Suprapubic skin (tissue), 4 donors: ENCODE data around the gene MRPL4. TPM values are rescaled to one million over a fixed set of nuclear protein-coding genes. Genes with fewer than 3 reads are reported as not detected.

Experiments
- DNase-seq, 2 donors: peaks; one replicate each; pipeline ENCODE4 v3.0.0-alpha.2; 2019; ENCODE audit warnings: low spot score in 2 of 2
- H3K27ac ChIP-seq: fragments of 200-600 bp; sonication (generic); one replicate; pipeline ENCODE4 v1.5.1; 2019
- H3K27me3 ChIP-seq: fragments of 200-600 bp; sonication (generic); one replicate; pipeline ENCODE4 v1.5.1; 2019
- H3K36me3 ChIP-seq: fragments of 200-600 bp; sonication (generic); one replicate; pipeline ENCODE4 v1.5.1; 2019
- H3K4me1 ChIP-seq: fragments of 200-600 bp; sonication (generic); one replicate; pipeline ENCODE4 v1.5.1; 2019
- H3K4me3 ChIP-seq: fragments of 200-600 bp; sonication (generic); one replicate; pipeline ENCODE4 v1.5.1; 2019; ENCODE audit warnings: mild to moderate bottlenecking
- H3K9me3 ChIP-seq: fragments of 200-600 bp; sonication (generic); one replicate; pipeline ENCODE4 v1.5.1; 2019
- EP300 ChIP-seq: sonication (generic); formaldehyde crosslinking; IDR thresholded peaks from one replicate; pipeline ENCODE4 v1.6.1; 2017; ENCODE audit warnings: antibody characterized with exemption
- POLR2A ChIP-seq, 2 donors: fragments of 450-650 bp; IDR thresholded peaks; one replicate each; pipeline ENCODE4 v1.6.1; 2017; ENCODE audit warnings: antibody characterized with exemption in 2 of 2, mild to moderate bottlenecking in 2 of 2, moderate library complexity in 2 of 2
- POLR2AphosphoS5 ChIP-seq, 3 donors: sonication (generic); formaldehyde crosslinking; IDR thresholded peaks; one replicate each; pipeline ENCODE4 v1.6.1; 2017; ENCODE audit warnings: antibody characterized with exemption in 3 of 3
- WGBS: methylation state at CpG from one replicate; pipeline ENCODE4 v1.1.5; 2018; 5-methylcytosine and 5-hydroxymethylcytosine counted together
- total RNA-seq, 4 donors: library from RNA; depleted of rRNA; stranded (reverse); fragments of >200 nt; gene quantifications; one replicate each; pipeline ENCODE4 v1.1.0, GENCODE V29; 2016
- TF ChIP-seq, protein P1 (sequence below), 2 donors: fragments of 200-600 bp in 1 of 2; fragments of 450-650 bp in 1 of 2; sonication (generic) in 1 of 2; IDR thresholded peaks; one replicate each; pipeline ENCODE4 v1.5.1; 2016 to 2019; ENCODE audit warnings: antibody characterized with exemption in 2 of 2, mild to moderate bottlenecking in 1 of 2, moderate library complexity in 1 of 2

MRPL4 gene
- total RNA-seq, 4 donors from 2014 or later, result 53.3 to 108 (median 77.3) TPM

DNA sequence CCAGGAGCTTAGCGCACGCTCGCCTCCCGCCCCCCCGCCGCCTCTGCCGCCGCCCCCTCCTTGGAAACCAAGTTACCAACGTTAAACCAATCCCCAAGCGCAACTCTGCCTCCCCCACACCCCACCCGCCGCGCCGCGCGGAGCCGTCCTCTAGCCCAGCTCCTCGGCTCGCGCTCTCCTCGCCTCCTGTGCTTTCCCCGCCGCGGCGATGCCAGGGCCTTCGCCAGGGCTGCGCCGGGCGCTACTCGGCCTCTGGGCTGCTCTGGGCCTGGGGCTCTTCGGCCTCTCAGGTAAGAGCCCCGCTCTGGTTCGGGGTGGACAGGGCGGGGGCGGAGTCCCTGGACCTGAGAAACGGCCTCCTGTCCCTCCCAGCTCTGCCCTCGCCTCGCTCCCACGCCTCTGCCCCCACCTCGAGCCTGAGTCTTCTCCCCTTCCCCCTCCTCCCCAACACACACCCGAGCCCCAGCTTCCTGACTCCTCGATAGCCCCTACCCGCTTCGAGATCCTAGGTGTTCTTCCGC, 37.9 kb downstream of the MRPL4 start, which contains the start of gene ICAM5:
Gene ICAM5 (plus strand): TSS at position 117 of the 521 bp plus-strand sequence. CDS start 92 bp downstream, at position 209.
- no peak for DNase-seq
- 1% methylated on average over 15 of the region's 45 CpGs for WGBS
- H3K36me3 ChIP-seq, result peaks cover 11% of the 10 kb centered on the region
- H3K9me3 ChIP-seq, result no peaks in the 10 kb centered on the region
- H3K4me3 ChIP-seq, result peak within 1 kb of the TSS; percentile 45
- H3K4me1 ChIP-seq, result peaks cover 71% of the 10 kb centered on the region
- TF ChIP-seq, protein P1, sequence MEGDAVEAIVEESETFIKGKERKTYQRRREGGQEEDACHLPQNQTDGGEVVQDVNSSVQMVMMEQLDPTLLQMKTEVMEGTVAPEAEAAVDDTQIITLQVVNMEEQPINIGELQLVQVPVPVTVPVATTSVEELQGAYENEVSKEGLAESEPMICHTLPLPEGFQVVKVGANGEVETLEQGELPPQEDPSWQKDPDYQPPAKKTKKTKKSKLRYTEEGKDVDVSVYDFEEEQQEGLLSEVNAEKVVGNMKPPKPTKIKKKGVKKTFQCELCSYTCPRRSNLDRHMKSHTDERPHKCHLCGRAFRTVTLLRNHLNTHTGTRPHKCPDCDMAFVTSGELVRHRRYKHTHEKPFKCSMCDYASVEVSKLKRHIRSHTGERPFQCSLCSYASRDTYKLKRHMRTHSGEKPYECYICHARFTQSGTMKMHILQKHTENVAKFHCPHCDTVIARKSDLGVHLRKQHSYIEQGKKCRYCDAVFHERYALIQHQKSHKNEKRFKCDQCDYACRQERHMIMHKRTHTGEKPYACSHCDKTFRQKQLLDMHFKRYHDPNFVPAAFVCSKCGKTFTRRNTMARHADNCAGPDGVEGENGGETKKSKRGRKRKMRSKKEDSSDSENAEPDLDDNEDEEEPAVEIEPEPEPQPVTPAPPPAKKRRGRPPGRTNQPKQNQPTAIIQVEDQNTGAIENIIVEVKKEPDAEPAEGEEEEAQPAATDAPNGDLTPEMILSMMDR (IDR thresholded peaks at IDR 0.05), result no peak
- no peak for TF ChIP-seq EP300
- TF ChIP-seq POLR2AphosphoS5 (IDR thresholded peaks at IDR 0.05), result no peak
- no peak for TF ChIP-seq POLR2A (IDR thresholded peaks at IDR 0.05)
- no peak within 1 kb of the TSS for H3K27ac ChIP-seq
- H3K27me3 ChIP-seq, result peaks cover 79% of the 10 kb centered on the region

DNA sequence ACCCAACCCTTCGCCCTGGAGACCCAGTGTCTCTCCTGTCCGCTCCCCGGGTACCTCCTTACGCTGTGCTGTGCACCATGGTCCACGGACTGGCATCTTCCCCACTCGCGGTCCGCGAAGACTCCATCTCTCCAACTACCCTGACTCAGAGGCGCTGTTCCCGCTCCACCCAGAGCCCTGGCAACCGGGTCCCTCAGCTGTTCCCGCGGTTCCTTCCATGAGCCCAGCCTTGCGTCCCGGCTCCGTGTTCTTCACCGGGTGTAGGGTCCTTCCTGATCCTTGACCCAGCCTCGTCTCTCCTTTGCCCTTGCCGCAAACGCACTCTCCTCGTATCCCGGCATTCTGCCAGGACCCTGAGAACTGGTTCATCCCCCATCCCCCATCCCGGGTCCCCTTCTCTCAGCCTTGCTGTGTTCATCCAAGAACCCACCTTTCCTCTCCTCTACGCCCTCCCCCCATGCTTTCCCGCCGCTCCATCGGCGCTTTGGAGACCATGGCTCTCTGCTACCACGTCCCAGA, 38.4 kb downstream of the MRPL4 start:
- Histone ChIP-seq H3K4me3 (peak overlapping the region; percentile 45), H3K27ac (no peak overlapping the region), H3K4me1 (peaks cover 75% of the 10 kb centered on the region), H3K36me3 (peaks cover 6% of the 10 kb centered on the region), H3K27me3 (peaks cover 85% of the 10 kb centered on the region), H3K9me3 (no peaks in the 10 kb centered on the region)
- under 1% methylated on average over 30 of the region's 30 CpGs for WGBS
- peak in 1 of 2 donors; percentile 73 for DNase-seq
- no peak for TF ChIP-seq EP300
- no peak for TF ChIP-seq POLR2AphosphoS5 (IDR thresholded peaks at IDR 0.05)
- TF ChIP-seq POLR2A (IDR thresholded peaks at IDR 0.05), result no peak
- TF ChIP-seq, protein P1 (IDR thresholded peaks at IDR 0.05), result no peak

DNA sequence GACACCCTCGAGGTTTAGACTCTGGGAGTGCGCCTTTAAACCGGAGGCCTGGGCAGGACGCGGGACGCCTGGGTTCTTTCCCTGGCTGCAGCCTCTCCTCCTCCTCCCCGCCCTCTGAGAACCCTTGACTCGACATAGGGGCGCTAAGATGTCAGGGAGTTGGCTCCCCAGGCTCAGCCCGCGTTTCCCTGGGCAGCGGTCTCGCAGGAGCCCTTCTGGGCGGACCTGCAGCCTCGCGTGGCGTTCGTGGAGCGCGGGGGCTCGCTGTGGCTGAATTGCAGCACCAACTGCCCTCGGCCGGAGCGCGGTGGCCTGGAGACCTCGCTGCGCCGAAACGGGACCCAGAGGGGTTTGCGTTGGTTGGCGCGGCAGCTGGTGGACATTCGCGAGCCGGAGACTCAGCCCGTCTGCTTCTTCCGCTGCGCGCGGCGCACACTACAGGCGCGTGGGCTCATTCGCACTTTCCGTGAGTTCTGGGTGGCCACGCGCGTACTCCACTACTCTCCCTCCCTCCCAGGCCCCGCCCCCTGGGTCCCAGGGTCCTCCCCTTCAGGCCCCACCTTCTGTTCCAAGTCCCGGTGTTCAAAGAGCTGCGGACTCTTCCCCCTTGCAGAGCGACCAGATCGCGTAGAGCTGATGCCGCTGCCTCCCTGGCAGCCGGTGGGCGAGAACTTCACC, 39.0 kb downstream of the MRPL4 start:
- peaks cover under 1% of the 10 kb centered on the region for H3K36me3 ChIP-seq
- H3K27me3 ChIP-seq, result peaks cover 91% of the 10 kb centered on the region
- H3K4me1 ChIP-seq, result peaks cover 81% of the 10 kb centered on the region
- H3K4me3 ChIP-seq, result peak overlapping the region; percentile 45
- TF ChIP-seq POLR2A (IDR thresholded peaks at IDR 0.05), result no peak
- no peak for TF ChIP-seq POLR2AphosphoS5 (IDR thresholded peaks at IDR 0.05)
- TF ChIP-seq EP300, result no peak
- TF ChIP-seq, protein P1 (IDR thresholded peaks at IDR 0.05), result no peak
- DNase-seq, result peak in 1 of 2 donors; percentile 77
- 4% methylated on average over 24 of the region's 57 CpGs for WGBS
- H3K9me3 ChIP-seq, result no peaks in the 10 kb centered on the region
- no peak overlapping the region for H3K27ac ChIP-seq

DNA sequence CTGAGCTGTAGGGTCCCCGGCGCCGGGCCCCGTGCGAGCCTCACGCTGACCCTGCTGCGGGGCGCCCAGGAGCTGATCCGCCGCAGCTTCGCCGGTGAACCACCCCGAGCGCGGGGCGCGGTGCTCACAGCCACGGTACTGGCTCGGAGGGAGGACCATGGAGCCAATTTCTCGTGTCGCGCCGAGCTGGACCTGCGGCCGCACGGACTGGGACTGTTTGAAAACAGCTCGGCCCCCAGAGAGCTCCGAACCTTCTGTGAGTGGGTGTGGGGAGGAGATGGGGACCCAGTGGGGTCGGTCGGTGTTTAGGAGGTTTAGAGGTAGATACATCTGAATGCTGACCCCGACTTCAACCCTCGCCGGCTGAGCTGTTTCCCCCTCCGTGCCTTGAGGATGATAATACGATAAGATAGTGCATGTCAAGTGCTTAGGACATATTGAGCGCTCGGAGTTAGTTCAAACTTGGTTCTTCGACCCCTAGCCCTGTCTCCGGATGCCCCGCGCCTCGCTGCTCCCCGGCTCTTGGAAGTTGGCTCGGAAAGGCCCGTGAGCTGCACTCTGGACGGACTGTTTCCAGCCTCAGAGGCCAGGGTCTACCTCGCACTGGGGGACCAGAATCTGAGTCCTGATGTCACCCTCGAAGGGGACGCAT, 39.7 kb downstream of the MRPL4 start:
- no peaks in the 10 kb centered on the region for H3K9me3 ChIP-seq
- H3K27ac ChIP-seq, result no peak overlapping the region
- TF ChIP-seq POLR2A (IDR thresholded peaks at IDR 0.05) (no peak), POLR2AphosphoS5 (IDR thresholded peaks at IDR 0.05) (no peak), EP300 (no peak)
- TF ChIP-seq, protein P1 (IDR thresholded peaks at IDR 0.05), result no peak
- 2% methylated on average over 28 of the region's 49 CpGs for WGBS
- peak overlapping the region; percentile 45 for H3K4me3 ChIP-seq
- no peaks in the 10 kb centered on the region for H3K36me3 ChIP-seq
- peaks cover 86% of the 10 kb centered on the region for H3K4me1 ChIP-seq
- no peak for DNase-seq
- H3K27me3 ChIP-seq, result peaks cover 97% of the 10 kb centered on the region
